GM18526 (cell line): ENCODE measurements around the gene KCNJ12.

Experiments used
- POLR2A ChIP-seq: IDR thresholded peaks from 3 replicates; pipeline ENCODE4 v1.6.1; 2011; ENCODE audit not compliant: insufficient read length; ENCODE audit errors: extremely low read depth

KCNJ12 gene

DNA sequence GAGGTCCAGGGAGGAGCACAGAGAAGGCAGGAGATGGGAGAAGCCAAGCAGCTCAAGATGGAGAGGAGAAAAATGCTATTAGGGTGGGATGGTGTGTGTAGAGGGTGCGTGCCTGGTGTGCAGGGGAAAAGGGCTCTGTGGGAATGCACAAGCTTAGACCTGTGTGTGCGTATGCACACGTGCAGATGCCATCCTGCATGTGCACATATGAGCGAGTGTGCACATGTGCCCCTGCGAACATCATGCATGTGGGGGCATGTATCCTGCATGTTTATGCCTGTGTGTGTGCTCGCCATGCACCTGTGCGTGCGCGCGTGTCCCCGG, 438 bp upstream of the KCNJ12 start:
- no peak for TF ChIP-seq POLR2A

GRCh38 chr17:21376759-21377690, 868 bp downstream of the KCNJ12 start:
- no peak for TF ChIP-seq POLR2A

- no peak for TF ChIP-seq POLR2A
Measured at GRCh38 chr17:21377705-21378396, 1.7 kb downstream of the KCNJ12 start.

- TF ChIP-seq POLR2A, result no peak
Measured at GRCh38 chr17:21378553-21378952, 2.4 kb downstream of the KCNJ12 start.

DNA sequence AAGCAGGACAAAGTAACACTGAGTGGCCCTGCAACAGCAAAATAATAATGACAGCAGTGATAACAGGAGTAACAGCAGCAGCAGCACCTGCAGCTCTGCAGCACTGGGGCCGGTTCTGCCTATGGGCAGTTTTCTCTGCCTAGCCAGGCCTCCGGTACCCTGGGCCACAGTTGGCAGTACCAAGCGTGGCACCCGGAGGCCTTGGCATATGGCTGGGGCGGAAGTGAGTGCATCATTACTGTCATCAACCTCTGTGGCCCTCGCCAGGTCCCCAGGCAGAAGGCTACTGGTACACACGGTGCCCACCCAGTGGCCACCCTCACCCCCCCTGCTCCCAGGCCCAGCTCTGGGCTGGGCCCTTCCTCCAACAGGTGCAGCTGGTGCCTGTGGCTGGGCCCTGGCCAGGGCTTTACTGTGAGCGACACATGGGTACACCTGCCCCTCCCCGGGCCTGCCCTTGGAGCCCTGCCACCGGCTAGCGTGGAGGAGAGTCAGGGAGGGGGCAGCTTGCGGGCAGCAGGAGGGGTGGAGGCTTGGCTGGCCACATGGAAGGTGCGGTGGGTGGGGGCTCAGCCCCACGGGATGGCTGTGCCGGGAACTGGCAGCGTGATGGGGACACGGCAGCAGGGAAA, 3.0 kb downstream of the KCNJ12 start:
- no peak for TF ChIP-seq POLR2A

DNA sequence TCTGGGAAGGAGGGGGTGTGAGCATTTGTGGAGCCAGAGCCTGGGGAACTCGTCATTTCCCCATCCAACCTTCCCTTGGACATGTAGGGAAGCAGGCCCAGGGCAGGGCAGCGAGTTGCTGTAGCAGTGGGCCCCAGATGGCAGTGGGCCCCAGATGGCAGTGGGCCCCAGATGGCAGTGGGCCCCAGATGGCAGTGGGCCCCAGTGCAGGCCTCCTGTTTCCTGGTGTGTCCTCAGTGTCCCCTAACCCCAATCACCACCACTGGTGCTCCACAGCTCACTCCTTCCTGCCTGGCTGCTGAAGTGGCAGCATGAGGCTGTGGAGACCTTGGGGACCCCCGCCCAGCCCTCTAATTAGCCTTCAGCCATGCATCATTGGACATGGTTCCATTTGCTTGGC, 4.5 kb downstream of the KCNJ12 start:
- TF ChIP-seq POLR2A, result no peak

GRCh38 chr17:21381076-21381706, 5.0 kb downstream of the KCNJ12 start:
- TF ChIP-seq POLR2A, result no peak

- no peak for TF ChIP-seq POLR2A
Measured at GRCh38 chr17:21382560-21383495, 6.7 kb downstream of the KCNJ12 start.

DNA sequence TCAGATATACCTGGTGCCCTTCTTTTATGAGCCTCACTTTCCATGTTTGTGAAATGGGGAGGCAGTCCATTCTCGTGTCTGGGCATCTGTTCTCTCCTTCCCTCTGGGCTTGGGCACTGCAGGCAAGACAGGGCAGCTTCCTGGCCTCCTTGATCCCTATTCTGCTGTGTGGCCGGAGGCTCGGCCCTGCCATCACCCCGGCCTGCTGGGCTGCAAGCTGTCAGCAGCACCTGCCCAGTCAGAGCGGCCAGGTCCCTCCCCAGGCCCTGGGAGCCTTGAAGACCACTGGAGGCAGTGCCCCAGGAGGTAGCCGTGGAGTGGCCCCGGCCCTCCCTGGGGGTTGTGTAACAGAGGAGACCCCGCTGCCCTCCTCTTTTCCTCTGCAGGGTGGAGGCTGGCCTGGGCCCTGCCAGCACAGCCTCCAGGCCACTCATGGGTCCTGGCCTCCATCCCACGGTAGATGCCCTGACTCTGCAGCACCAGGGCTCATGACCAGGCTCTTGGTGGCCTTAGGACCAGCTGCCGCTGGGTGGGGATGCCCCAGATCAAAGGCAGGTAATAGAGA, 9.2 kb downstream of the KCNJ12 start:
- TF ChIP-seq POLR2A, result no peak

DNA sequence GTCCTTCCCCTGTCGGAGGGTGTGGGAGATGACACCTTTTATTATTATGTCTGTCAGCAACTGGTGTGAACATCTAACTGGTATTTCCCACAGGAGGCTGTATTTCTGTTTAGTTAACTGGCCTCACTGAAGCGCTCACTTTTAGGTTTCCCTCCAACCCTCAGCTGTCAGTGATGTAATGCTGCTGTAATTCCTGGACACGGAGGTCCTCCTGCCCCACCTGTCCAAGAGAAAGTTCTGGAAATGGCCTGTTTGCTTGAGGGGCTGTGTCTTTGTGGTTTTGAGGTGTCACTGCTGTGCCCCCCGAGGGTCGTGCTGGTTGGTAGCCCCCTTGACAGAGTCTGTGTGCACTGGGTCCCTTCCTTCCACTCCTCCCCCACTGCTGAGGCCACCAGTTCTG, 11.5 kb downstream of the KCNJ12 start:
- no peak for TF ChIP-seq POLR2A

- no peak for TF ChIP-seq POLR2A
Measured at GRCh38 chr17:21388066-21388465, 11.9 kb downstream of the KCNJ12 start.

DNA sequence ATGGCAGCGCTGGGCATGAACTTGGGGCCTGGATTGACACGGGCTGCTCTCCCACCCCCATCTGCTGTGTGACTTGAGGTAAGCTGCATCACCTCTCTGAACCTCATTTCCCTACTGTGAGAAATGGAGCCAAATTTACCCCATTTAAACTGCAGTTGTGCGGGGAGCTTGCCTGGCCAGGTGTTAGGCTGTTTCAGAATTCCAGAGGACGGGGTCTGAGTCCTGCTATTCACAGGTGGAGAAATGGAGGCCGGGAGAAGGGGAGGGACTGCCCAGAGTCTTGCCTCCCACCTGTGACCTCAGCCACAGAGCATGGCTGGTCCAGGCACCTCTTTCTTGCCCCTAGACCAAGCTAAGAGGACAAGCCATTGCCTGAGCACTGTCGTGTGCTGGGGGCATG, 12.8 kb downstream of the KCNJ12 start:
- no peak for TF ChIP-seq POLR2A

DNA sequence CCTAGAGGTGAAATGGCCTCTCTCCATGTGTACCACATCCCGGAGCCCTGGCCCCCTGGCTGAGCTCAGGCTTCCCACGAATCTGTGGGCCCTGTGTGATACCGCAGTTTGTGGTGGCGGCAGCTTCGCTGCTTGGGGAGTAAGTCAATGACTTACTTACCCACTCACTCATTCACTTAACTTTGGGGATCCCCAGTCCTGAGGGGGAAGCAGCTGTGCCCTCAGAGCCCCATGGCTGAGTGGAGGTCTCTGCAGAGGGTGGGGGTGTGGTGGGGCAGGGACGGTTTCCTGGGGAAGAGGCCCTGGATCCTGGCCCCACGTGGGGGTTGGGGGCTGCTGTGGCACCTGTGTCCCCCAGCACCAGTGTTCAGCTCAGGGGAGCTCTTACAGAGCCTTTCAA, 13.2 kb downstream of the KCNJ12 start:
- TF ChIP-seq POLR2A, result no peak

DNA sequence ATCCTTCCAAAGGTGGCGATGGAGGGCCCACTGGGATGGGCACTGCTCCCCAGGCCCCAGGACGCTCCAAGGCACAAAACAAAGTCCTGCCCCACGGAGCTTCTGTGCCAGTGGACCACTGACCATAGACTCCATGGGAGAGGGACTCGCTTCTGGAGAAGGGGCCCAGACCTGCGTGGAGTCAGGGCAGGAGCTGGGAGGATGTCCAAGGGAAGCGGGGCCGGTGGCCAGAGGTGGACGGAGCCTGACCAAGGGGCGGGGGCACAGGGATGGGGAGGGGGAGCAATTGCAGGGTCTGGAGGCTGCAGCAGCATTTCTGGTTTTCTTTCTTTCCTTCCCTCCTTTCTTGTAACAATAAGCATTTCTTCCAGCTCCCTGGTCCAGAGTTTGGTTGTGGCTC, 14.1 kb downstream of the KCNJ12 start:
- TF ChIP-seq POLR2A, result no peak

DNA sequence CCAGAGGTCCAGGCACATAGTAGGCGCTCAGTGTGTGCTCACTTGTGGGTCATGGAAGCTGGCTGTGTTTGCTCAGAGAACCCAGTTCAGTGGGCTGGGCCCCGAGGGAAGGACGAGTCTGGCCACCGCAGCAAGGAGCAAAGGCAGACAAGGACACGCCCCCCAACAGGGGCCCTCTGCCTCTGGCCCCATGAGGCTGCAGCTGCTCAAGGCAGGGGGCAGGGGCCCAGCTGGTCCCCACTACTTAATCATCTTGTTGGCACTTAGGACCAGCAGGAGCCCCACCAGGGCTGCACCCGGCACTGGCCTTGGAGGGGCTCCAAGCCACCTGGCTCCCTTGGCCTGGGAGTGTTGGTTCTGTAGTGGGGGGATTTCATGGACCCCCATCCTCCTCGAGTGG, 16.1 kb downstream of the KCNJ12 start:
- no peak for TF ChIP-seq POLR2A

GRCh38 chr17:21394265-21394664, 18.1 kb downstream of the KCNJ12 start:
- no peak for TF ChIP-seq POLR2A
